ENCODE results near the gene SLC35F6.
A peak's percentile ranks its signal among the peaks of the same experiment; 100 is the strongest.

The SLC35F6 gene

DNA sequence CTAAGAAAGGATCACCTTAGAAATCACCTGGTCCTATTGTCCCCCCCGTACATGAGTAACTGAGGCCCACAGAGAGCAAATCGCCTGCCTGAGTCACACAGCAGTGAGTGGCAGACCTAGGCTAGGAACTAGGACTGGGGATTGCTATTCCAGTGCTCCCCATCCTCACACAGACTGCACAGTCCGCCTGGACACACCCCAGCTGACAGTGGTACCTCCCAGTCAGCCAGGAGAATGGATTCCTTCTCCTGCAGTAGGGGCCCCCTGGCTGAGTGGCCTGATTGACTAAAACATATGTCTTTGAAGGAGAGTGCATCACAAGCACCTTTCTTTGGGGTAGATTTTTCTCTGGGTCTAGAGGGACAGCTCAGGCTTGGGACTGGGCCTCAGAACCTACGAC, 32.4 kb upstream of the SLC35F6 start:
- H3K4me3 ChIP-seq (ENCODE audit: low read length) = no peak overlapping the region
- no peak for DNase-seq (ENCODE audit: low read depth)

DNA sequence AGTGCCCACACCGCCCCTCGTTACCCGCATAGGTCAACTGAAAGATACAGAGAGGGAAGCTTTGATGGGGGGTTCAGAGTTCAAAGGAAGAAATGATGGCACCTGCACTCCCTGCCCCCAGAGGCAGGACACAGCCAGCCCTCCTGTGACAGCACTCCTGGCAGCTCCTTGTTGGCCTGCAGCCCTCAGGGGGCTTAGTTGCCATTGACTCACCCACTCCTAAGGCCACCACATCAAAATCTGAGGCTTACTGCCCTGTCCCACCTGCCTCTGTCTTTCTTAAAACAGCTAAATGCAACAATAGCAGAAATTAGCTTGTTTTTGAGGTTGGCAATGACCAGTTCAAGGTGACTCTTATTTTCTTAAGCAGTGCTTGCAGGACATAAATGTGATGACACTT, 31.6 kb upstream of the SLC35F6 start:
- TF ChIP-seq CTCF (IDR thresholded peaks at IDR 0.05; ENCODE audit: insufficient read depth, low read depth, low read length, missing control alignments) = no peak
- DNase-seq (ENCODE audit: low read depth) = no peak
- H3K4me3 ChIP-seq (ENCODE audit: low read length) = no peak overlapping the region

More for the DNA sequence above, 32.4 kb upstream of the SLC35F6 start:
- TF ChIP-seq CTCF (IDR thresholded peaks at IDR 0.05; ENCODE audit: insufficient read depth, low read depth, low read length, missing control alignments) = no peak

- no peak for TF ChIP-seq CTCF (IDR thresholded peaks at IDR 0.05; ENCODE audit: insufficient read depth, low read depth, low read length, missing control alignments)
- H3K4me3 ChIP-seq (ENCODE audit: low read length) = no peak overlapping the region
- DNase-seq (ENCODE audit: low read depth) = no peak
Observed at GRCh38 chr2:26733413-26733812, 30.7 kb upstream of the SLC35F6 start.

- no peak for TF ChIP-seq CTCF (IDR thresholded peaks at IDR 0.05; ENCODE audit: insufficient read depth, low read depth, low read length, missing control alignments)
- no peak overlapping the region for H3K4me3 ChIP-seq (ENCODE audit: low read length)
- peak; percentile 48 for DNase-seq (ENCODE audit: low read depth)
Observed at GRCh38 chr2:26735097-26735496, 29.0 kb upstream of the SLC35F6 start.

- no peak for DNase-seq (ENCODE audit: low read depth)
- no peak overlapping the region for H3K4me3 ChIP-seq (ENCODE audit: low read length)
- TF ChIP-seq CTCF (IDR thresholded peaks at IDR 0.05; ENCODE audit: insufficient read depth, low read depth, low read length, missing control alignments) = no peak
Observed at GRCh38 chr2:26735883-26736588, 28.0 kb upstream of the SLC35F6 start.

DNA sequence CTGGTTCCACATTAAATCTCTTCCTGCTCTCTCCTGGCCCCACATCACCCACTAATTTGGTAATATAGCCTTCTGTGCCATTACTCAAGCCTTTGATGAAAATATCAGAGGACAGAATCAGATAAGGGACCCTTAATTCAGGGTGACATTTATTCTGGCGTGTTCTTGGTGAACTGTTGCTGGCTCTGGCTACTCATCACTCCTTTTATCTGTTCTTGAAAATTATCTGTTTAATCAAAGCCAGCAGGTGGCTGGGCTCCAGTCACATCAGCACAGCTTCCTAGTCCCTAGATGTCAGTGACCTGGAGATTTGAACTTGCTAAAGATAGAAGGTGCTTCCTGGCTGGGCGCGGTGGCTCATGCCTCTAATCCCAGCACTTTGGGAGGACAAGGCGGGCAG, 26.9 kb upstream of the SLC35F6 start:
- DNase-seq (ENCODE audit: low read depth) = no peak
- no peak for TF ChIP-seq CTCF (IDR thresholded peaks at IDR 0.05; ENCODE audit: insufficient read depth, low read depth, low read length, missing control alignments)
- H3K4me3 ChIP-seq (ENCODE audit: low read length) = no peak overlapping the region

DNA sequence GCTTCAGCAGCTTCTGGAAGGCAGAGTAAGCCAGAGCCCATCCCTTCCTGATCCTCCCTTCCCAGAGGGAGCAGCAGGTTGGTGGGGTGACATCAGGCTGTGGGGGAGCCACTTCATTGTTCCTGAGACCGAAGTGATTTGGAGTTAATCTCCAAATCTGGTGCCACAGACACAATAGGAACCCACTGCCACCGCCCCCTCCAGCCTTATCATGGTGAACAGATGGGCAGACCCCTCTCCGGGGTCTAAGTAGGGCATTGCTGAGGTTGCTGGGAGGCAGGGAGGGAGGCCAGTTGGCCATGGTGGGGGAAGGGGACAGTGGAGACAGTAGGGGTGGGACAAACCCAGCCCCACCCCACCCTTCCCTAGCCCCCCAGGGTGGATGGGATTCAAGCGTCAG, 25.6 kb upstream of the SLC35F6 start:
- no peak for DNase-seq (ENCODE audit: low read depth)
- H3K4me3 ChIP-seq (ENCODE audit: low read length) = no peak overlapping the region
- no peak for TF ChIP-seq CTCF (IDR thresholded peaks at IDR 0.05; ENCODE audit: insufficient read depth, low read depth, low read length, missing control alignments)
